ENCODE data around the gene DNAI2. TPM values are rescaled to one million over a fixed set of nuclear protein-coding genes. Genes with fewer than 3 reads are reported as not detected.

Gene DNAI2
- total RNA-seq, 1 experiment from 2014 or later = not detected

GRCh38 chr17:74305865-74306654 lies 32.0 kb downstream of the DNAI2 start:
- DNase-seq (ENCODE audit: low spot score) = peak; percentile 21

GRCh38 chr17:74307984-74308773 lies 34.1 kb downstream of the DNAI2 start:
- DNase-seq (ENCODE audit: low spot score) = no peak

GRCh38 chr17:74309902-74310301 lies 35.9 kb downstream of the DNAI2 start:
- no peak for DNase-seq (ENCODE audit: low spot score)

- no peak for DNase-seq (ENCODE audit: low spot score)
Observed at GRCh38 chr17:74314877-74315276, 40.8 kb downstream of the DNAI2 start.

GRCh38 chr17:74316220-74316619 lies 42.2 kb downstream of the DNAI2 start:
- DNase-seq (ENCODE audit: low spot score) = no peak

GRCh38 chr17:74317071-74317470 lies 43.0 kb downstream of the DNAI2 start:
- DNase-seq (ENCODE audit: low spot score) = no peak

GRCh38 chr17:74318391-74318790 lies 44.4 kb downstream of the DNAI2 start:
- DNase-seq (ENCODE audit: low spot score) = no peak

- DNase-seq (ENCODE audit: low spot score) = no peak
Observed at GRCh38 chr17:74324521-74324920, 50.5 kb downstream of the DNAI2 start.

GRCh38 chr17:74325376-74325742 lies 51.3 kb downstream of the DNAI2 start:
- DNase-seq (ENCODE audit: low spot score) = no peak

GRCh38 chr17:74325743-74326379 lies 51.8 kb downstream of the DNAI2 start, which contains the start of gene KIF19:
Gene KIF19, plus strand, starts transcription at chr17:74326226. Its CDS starts 124 bp downstream, at chr17:74326350.
- DNase-seq (ENCODE audit: low spot score) = no peak

GRCh38 chr17:74326506-74326905 lies 52.5 kb downstream of the DNAI2 start:
- DNase-seq (ENCODE audit: low spot score) = no peak

GRCh38 chr17:74328487-74328886 lies 54.5 kb downstream of the DNAI2 start:
- DNase-seq (ENCODE audit: low spot score) = no peak

GRCh38 chr17:74329378-74329777 lies 55.3 kb downstream of the DNAI2 start:
- DNase-seq (ENCODE audit: low spot score) = no peak

- no peak for DNase-seq (ENCODE audit: low spot score)
Observed at GRCh38 chr17:74330446-74330845, 56.4 kb downstream of the DNAI2 start.

GRCh38 chr17:74332017-74332650 lies 58.1 kb downstream of the DNAI2 start:
- no peak for DNase-seq (ENCODE audit: low spot score)

- no peak for DNase-seq (ENCODE audit: low spot score)
Observed at GRCh38 chr17:74332763-74333283, 58.8 kb downstream of the DNAI2 start.

- no peak for DNase-seq (ENCODE audit: low spot score)
Observed at GRCh38 chr17:74334393-74335039, 60.5 kb downstream of the DNAI2 start.

- no peak for DNase-seq (ENCODE audit: low spot score)
Observed at GRCh38 chr17:74335529-74336062, 61.6 kb downstream of the DNAI2 start.

- DNase-seq (ENCODE audit: low spot score) = no peak
Observed at GRCh38 chr17:74336307-74336706, 62.3 kb downstream of the DNAI2 start.

- DNase-seq (ENCODE audit: low spot score) = no peak
Observed at GRCh38 chr17:74337834-74338500, 63.9 kb downstream of the DNAI2 start.

All from HT-29 (cell line).